Smooth muscle cell (in vitro differentiated cells): ENCODE results near the gene MYO16. TPM values are rescaled to one million over a fixed set of nuclear protein-coding genes. Genes with fewer than 3 reads are reported as not detected.

ENCODE experiments used
- DNase-seq: peaks from one replicate; lab custom pipeline; 2025; ENCODE audit not compliant: unreplicated experiment; lab: John Stamatoyannopoulos, UW
- H2AFZ ChIP-seq: fragments of 200-600 bp; sonication (generic); 2 replicates; pipeline ENCODE4 v1.6.0; 2016; ENCODE audit warnings: antibody characterized with exemption, low read depth, mild to moderate bottlenecking
- H3F3A ChIP-seq: fragments of 200-600 bp; sonication (generic); 2 replicates; pipeline ENCODE4 v1.6.0; 2017; ENCODE audit warnings: antibody characterized with exemption, low read depth
- H3K27ac ChIP-seq: fragments of 200-600 bp; sonication (generic); 2 replicates; pipeline ENCODE4 v1.5.1; 2016; ENCODE audit warnings: low read depth, mild to moderate bottlenecking
- H3K27me3 ChIP-seq: fragments of 200-600 bp; sonication (generic); 2 replicates; pipeline ENCODE4 v1.6.1; 2016; ENCODE audit warnings: low read depth, mild to moderate bottlenecking
- H3K36me3 ChIP-seq: fragments of 200-600 bp; sonication (generic); 2 replicates; pipeline ENCODE4 v1.5.1; 2016; ENCODE audit warnings: low read depth
- H3K4me1 ChIP-seq: fragments of 200-600 bp; sonication (generic); 2 replicates; pipeline ENCODE4 v1.5.1; 2016; ENCODE audit warnings: low read depth
- H3K4me2 ChIP-seq: fragments of 200-600 bp; sonication (generic); 2 replicates; pipeline ENCODE4 v1.6.0; 2016; ENCODE audit warnings: mild to moderate bottlenecking
- H3K4me3 ChIP-seq: fragments of 200-600 bp; sonication (generic); 2 replicates; pipeline ENCODE4 v1.5.1; 2016; ENCODE audit warnings: mild to moderate bottlenecking
- H3K79me2 ChIP-seq: fragments of 200-600 bp; sonication (generic); 2 replicates; pipeline ENCODE4 v1.6.0; 2016; ENCODE audit warnings: low read depth, mild to moderate bottlenecking
- H3K9ac ChIP-seq: fragments of 200-600 bp; sonication (generic); 2 replicates; pipeline ENCODE4 v1.6.0; 2016; ENCODE audit warnings: low read depth
- H3K9me3 ChIP-seq: fragments of 200-600 bp; sonication (generic); replicated peaks from 2 replicates; pipeline ENCODE4 v1.5.1; 2016; ENCODE audit warnings: low read depth
- H4K20me1 ChIP-seq: fragments of 200-600 bp; sonication (generic); 2 replicates; pipeline ENCODE4 v1.6.0; 2016; ENCODE audit warnings: low read depth
- WGBS: methylation state at CpG from one replicate; pipeline ENCODE4 v1.1.7; 2016; ENCODE audit warnings: low lambda C conversion rate; 5-methylcytosine and 5-hydroxymethylcytosine counted together
- polyA plus RNA-seq: library from polyadenylated mRNA; unstranded; fragments of >200 nt; fragmentation: Nextera tagmentation; extraction: Ambion mirVana; gene quantifications from 2 replicates; pipeline ENCODE4 v1.2.1, GENCODE V29; 2016
- total RNA-seq: library from RNA; depleted of rRNA; stranded (reverse); fragments of >200 nt; gene quantifications from 2 replicates; pipeline ENCODE4 v1.2.3, GENCODE V29; 2014
- TF ChIP-seq, protein P1 (sequence below): fragments of 200-600 bp; sonication (generic); IDR thresholded peaks from 2 replicates; pipeline ENCODE4 v1.5.1; 2017; ENCODE audit warnings: borderline replicate concordance, mild to moderate bottlenecking, antibody characterized with exemption; ENCODE audit not compliant: insufficient read depth, poor library complexity, severe bottlenecking

Gene MYO16
- total and polyA plus RNA-seq, 2 experiments from 2014 or later = not detected

DNA sequence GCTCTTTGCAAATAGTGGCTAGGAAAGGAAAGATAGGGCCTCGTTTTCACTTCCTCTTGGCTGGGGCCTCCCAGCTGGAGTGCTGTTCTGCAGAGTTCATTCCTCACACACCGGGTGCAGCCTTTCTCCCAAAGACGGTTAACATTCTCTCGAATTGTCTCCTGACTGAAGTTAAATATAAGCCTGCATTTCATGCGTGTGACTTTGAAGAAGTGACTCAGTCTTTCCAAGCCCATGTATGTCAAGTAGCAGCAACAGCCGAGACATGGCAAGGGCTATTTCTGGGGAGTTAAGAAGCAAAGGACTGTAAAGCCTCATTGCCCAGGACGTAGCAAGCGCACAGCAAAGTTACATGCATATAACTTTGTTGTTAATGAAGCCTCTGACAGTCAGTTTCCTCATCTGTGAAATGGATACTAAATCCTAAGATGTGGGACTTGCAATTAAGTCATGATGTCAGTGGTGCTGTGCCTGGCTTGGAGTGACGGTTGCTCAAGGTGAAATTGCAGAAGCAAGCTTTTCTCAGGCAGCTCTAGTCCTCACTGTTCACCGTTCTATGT, 502.4 kb downstream of the MYO16 start:
- H3F3A ChIP-seq = no peaks in the 10 kb centered on the region
- H3K79me2 ChIP-seq = no peaks in the 10 kb centered on the region
- no peaks in the 10 kb centered on the region for H3K9me3 ChIP-seq
- H3K4me2 ChIP-seq = peak overlapping the region; percentile 51
- no peaks in the 10 kb centered on the region for H3K27me3 ChIP-seq
- H3K4me1 ChIP-seq = peaks cover 7% of the 10 kb centered on the region
- H3K27ac ChIP-seq = no peak overlapping the region
- no peak overlapping the region for H3K4me3 ChIP-seq
- H4K20me1 ChIP-seq = no peaks in the 10 kb centered on the region
- WGBS = 48% methylated on average over 10 of the region's 10 CpGs
- DNase-seq = no peak
- no peak overlapping the region for H3K9ac ChIP-seq
- TF ChIP-seq, protein P1, sequence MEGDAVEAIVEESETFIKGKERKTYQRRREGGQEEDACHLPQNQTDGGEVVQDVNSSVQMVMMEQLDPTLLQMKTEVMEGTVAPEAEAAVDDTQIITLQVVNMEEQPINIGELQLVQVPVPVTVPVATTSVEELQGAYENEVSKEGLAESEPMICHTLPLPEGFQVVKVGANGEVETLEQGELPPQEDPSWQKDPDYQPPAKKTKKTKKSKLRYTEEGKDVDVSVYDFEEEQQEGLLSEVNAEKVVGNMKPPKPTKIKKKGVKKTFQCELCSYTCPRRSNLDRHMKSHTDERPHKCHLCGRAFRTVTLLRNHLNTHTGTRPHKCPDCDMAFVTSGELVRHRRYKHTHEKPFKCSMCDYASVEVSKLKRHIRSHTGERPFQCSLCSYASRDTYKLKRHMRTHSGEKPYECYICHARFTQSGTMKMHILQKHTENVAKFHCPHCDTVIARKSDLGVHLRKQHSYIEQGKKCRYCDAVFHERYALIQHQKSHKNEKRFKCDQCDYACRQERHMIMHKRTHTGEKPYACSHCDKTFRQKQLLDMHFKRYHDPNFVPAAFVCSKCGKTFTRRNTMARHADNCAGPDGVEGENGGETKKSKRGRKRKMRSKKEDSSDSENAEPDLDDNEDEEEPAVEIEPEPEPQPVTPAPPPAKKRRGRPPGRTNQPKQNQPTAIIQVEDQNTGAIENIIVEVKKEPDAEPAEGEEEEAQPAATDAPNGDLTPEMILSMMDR = no peak
- H2AFZ ChIP-seq = peak overlapping the region; percentile 3
- no peaks in the 10 kb centered on the region for H3K36me3 ChIP-seq

DNA sequence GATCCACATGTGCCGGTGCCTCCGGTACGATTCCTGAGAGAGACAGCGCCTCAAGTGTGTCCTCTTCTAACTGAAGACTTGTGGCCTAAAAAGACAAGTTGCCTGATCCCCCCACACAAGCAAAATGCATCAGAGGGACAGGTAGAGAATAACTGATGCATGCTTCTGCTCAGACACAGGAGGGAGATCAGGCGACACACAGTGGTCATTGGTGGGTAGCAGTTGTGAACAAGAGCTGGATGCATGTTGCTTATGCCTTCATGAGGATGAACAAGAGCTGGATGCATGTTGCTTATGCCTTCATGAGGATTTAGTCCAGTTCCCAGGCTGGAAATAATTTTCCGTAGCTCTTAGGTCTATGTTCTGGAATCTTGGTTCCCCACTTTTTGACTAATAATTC, 505.6 kb downstream of the MYO16 start:
- WGBS = 89% methylated on average over 6 of the region's 6 CpGs
- TF ChIP-seq, protein P1 = no peak
- Histone ChIP-seq H3K79me2 (no peaks in the 10 kb centered on the region), H3K9me3 (no peaks in the 10 kb centered on the region), H3K4me1 (peaks cover 7% of the 10 kb centered on the region), H3K4me3 (no peak overlapping the region), H3K4me2 (no peak overlapping the region), H3K9ac (no peak overlapping the region), H2AFZ (no peak overlapping the region), H3K36me3 (no peaks in the 10 kb centered on the region), H4K20me1 (no peaks in the 10 kb centered on the region), H3F3A (no peaks in the 10 kb centered on the region), H3K27me3 (no peaks in the 10 kb centered on the region), H3K27ac (no peak overlapping the region)
- no peak for DNase-seq

DNA sequence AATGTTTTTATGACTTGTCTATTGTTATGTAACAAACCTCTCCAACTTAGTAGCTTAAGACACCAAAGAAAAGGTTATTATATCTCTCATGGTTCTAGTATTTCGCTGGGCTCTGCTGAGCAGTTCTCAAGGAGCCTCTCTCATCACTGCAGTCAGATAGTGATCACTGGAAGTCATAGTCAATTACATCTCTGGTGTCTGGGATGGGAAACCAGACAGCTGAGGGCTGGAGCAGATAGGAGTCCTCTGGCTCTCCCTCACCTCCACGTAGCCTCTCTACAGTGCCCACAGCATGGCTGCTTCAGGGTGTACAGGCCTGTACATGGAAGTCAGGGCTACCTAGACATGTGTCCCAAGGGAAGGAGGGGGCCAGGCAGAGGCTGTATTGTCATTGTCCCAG, 507.5 kb downstream of the MYO16 start:
- Histone ChIP-seq H3K4me3 (no peak overlapping the region), H3K79me2 (no peaks in the 10 kb centered on the region), H3F3A (no peaks in the 10 kb centered on the region), H3K4me2 (no peak overlapping the region), H3K36me3 (no peaks in the 10 kb centered on the region), H3K4me1 (no peaks in the 10 kb centered on the region), H3K27me3 (no peaks in the 10 kb centered on the region), H3K27ac (no peak overlapping the region), H2AFZ (no peak overlapping the region), H3K9me3 (no peaks in the 10 kb centered on the region), H3K9ac (no peak overlapping the region), H4K20me1 (no peaks in the 10 kb centered on the region)
- WGBS = 93% methylated on average over 2 of the region's 2 CpGs
- no peak for DNase-seq
- TF ChIP-seq, protein P1 = no peak

DNA sequence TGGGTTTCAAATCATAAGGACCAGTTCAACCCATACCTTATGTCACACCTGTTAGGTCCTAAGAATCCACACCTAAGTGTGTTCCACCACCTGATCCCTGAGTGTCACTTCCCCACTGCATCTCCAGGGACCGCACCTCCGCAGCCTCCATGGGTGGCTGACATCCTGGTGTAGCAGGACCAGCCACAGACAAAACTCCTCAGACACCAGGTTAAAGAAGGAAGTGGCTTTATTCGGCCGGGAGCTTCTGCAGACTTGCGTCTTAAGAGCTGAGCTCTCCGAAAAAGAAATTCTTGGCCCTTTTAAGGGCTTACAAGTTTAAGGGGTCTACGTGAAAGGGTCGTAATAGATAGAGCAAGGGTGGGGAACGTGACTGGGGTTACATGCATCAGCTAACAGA, 509.9 kb downstream of the MYO16 start:
- Histone ChIP-seq H3K4me1 (no peaks in the 10 kb centered on the region), H4K20me1 (no peaks in the 10 kb centered on the region), H3K79me2 (no peaks in the 10 kb centered on the region), H3K27ac (no peak overlapping the region), H3K4me2 (no peak overlapping the region), H2AFZ (no peak overlapping the region), H3F3A (no peaks in the 10 kb centered on the region), H3K36me3 (no peaks in the 10 kb centered on the region), H3K9me3 (no peaks in the 10 kb centered on the region), H3K27me3 (peaks cover 4% of the 10 kb centered on the region), H3K4me3 (no peak overlapping the region), H3K9ac (no peak overlapping the region)
- DNase-seq = no peak
- TF ChIP-seq, protein P1 = no peak
- 96% methylated on average over 9 of the region's 9 CpGs for WGBS
